Ishikawa (cell line): Measurements from ENCODE around the gene PGC.
A peak's percentile ranks its signal among the peaks of the same experiment; 100 is the strongest.

Source experiments
- CEBPB ChIP-seq: IDR thresholded peaks from 2 replicates; pipeline ENCODE4 v1.6.1; 2012
- CREB1 ChIP-seq: IDR thresholded peaks from 2 replicates; pipeline ENCODE4 v1.6.1; 2012; ENCODE audit warnings: low read depth
- EGR1 ChIP-seq: IDR thresholded peaks from 2 replicates; pipeline ENCODE4 v1.6.1; 2012
- EP300 ChIP-seq: IDR thresholded peaks from 2 replicates; pipeline ENCODE4 v1.6.1; 2012; ENCODE audit warnings: borderline replicate concordance
- FOXM1 ChIP-seq: IDR thresholded peaks from 2 replicates; pipeline ENCODE4 v1.6.1; 2012; ENCODE audit warnings: low read depth, borderline replicate concordance
- MAX ChIP-seq: IDR thresholded peaks from 2 replicates; pipeline ENCODE4 v1.6.1; 2012
- RAD21 ChIP-seq: IDR thresholded peaks from 2 replicates; pipeline ENCODE4 v1.6.1; 2012; ENCODE audit warnings: low read depth
- TAF1 ChIP-seq: IDR thresholded peaks from 2 replicates; pipeline ENCODE4 v1.6.1; 2012; ENCODE audit warnings: low read depth, mild to moderate bottlenecking
- TCF12 ChIP-seq: IDR thresholded peaks from 2 replicates; pipeline ENCODE4 v1.6.1; 2012; ENCODE audit warnings: low read depth
- TEAD4 ChIP-seq: IDR thresholded peaks from 2 replicates; pipeline ENCODE4 v1.6.1; 2012
- YY1 ChIP-seq: IDR thresholded peaks from 2 replicates; pipeline ENCODE4 v1.6.1; 2012; ENCODE audit warnings: low read depth
- ZBTB7A ChIP-seq: IDR thresholded peaks from 2 replicates; pipeline ENCODE4 v1.6.1; 2012; ENCODE audit warnings: low read depth
- TF ChIP-seq, protein P1 (sequence below): IDR thresholded peaks from 2 replicates; pipeline ENCODE4 v1.6.1; 2012; ENCODE audit warnings: low read depth, mild to moderate bottlenecking

Gene PGC

GRCh38 chr6:41707565-41708200, 39.5 kb downstream of the PGC start:
- no peak for TF ChIP-seq CEBPB
- no peak for TF ChIP-seq ZBTB7A
- no peak for TF ChIP-seq EGR1
- no peak for TF ChIP-seq MAX
- no peak for TF ChIP-seq FOXM1
- TF ChIP-seq TCF12 = no peak
- TF ChIP-seq TAF1 = no peak
- TF ChIP-seq CREB1 = no peak
- TF ChIP-seq YY1 = no peak

- TF ChIP-seq EP300 (no peak), TEAD4 (no peak), YY1 (no peak)
- TF ChIP-seq, protein P1, sequence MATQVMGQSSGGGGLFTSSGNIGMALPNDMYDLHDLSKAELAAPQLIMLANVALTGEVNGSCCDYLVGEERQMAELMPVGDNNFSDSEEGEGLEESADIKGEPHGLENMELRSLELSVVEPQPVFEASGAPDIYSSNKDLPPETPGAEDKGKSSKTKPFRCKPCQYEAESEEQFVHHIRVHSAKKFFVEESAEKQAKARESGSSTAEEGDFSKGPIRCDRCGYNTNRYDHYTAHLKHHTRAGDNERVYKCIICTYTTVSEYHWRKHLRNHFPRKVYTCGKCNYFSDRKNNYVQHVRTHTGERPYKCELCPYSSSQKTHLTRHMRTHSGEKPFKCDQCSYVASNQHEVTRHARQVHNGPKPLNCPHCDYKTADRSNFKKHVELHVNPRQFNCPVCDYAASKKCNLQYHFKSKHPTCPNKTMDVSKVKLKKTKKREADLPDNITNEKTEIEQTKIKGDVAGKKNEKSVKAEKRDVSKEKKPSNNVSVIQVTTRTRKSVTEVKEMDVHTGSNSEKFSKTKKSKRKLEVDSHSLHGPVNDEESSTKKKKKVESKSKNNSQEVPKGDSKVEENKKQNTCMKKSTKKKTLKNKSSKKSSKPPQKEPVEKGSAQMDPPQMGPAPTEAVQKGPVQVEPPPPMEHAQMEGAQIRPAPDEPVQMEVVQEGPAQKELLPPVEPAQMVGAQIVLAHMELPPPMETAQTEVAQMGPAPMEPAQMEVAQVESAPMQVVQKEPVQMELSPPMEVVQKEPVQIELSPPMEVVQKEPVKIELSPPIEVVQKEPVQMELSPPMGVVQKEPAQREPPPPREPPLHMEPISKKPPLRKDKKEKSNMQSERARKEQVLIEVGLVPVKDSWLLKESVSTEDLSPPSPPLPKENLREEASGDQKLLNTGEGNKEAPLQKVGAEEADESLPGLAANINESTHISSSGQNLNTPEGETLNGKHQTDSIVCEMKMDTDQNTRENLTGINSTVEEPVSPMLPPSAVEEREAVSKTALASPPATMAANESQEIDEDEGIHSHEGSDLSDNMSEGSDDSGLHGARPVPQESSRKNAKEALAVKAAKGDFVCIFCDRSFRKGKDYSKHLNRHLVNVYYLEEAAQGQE = no peak
Observed at GRCh38 chr6:41706876-41707564, 40.2 kb downstream of the PGC start.

- peak; percentile 71 for TF ChIP-seq RAD21
- peak; percentile 44; the same call in 1 of the 2 replicates for TF ChIP-seq TEAD4
- 0 out of 2 replicates have a peak, but pooled peaks have one; percentile 17 for TF ChIP-seq ZBTB7A
- no peak for TF ChIP-seq FOXM1
Observed at GRCh38 chr6:41705996-41706835, 41.0 kb downstream of the PGC start.

GRCh38 chr6:41705311-41705995, 41.7 kb downstream of the PGC start:
- no peak for TF ChIP-seq EGR1
- TF ChIP-seq, protein P1 = no peak

GRCh38 chr6:41704656-41705310, 42.4 kb downstream of the PGC start:
- no peak for TF ChIP-seq TEAD4

DNA sequence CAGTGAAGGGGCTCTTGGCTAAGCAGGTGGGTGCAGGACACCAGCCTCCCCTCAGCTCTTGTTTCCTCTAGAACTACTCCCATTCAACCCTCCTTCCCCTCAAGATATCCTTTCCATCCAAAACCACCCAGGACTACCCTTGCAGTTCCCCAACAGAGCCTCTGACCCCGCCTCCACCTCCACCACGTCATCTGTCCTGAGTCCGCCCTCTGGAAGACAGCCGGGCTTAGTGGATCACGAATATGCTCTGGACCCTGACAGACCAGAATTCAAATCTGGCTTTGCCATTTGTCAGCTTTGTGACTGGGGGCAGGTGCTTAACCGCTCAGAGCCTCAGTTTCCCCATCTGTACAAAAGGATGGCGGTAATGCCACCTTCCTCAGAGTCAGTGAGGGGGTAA, 43.2 kb downstream of the PGC start:
- no peak for TF ChIP-seq ZBTB7A
- no peak for TF ChIP-seq TAF1
- TF ChIP-seq, protein P1 = no peak
- no peak for TF ChIP-seq RAD21
- TF ChIP-seq FOXM1 = no peak
- no peak for TF ChIP-seq EGR1
- TF ChIP-seq YY1 = no peak
- TF ChIP-seq MAX = no peak
- no peak for TF ChIP-seq CEBPB
- no peak for TF ChIP-seq CREB1
